ENCODE measurements around the gene TMEM271.

Gene TMEM271

DNA sequence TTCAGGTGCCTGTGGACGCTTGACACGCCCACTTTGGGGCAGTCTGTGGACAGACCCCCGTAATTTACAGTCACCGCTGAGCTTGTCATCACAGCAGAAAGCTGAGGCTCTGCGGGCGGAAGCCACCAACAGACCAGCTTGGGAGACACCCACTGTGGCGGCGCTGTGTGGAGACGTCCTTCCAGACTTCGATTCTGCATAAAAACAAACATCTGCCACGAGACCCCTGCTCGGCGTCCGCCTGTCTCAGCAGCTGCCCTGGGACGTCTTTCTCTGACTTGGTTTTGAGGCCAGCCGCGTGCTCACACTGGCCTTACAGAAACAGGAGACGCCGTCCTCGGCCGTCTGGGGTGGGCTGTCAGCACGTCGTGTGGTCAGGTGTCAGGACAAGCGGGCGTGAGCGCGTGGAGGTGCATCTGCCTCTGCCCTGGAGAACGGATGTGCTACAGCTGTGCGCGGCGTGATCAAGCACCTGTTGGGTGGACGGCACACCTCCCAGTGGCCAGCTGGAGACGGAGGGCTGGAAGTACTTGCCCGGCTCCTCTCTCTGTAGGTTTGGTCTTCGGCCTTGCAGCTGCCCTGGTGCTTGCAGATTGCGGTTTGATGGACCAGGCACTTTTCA, 39.6 kb downstream of the TMEM271 start:
- TF ChIP-seq, protein P1, sequence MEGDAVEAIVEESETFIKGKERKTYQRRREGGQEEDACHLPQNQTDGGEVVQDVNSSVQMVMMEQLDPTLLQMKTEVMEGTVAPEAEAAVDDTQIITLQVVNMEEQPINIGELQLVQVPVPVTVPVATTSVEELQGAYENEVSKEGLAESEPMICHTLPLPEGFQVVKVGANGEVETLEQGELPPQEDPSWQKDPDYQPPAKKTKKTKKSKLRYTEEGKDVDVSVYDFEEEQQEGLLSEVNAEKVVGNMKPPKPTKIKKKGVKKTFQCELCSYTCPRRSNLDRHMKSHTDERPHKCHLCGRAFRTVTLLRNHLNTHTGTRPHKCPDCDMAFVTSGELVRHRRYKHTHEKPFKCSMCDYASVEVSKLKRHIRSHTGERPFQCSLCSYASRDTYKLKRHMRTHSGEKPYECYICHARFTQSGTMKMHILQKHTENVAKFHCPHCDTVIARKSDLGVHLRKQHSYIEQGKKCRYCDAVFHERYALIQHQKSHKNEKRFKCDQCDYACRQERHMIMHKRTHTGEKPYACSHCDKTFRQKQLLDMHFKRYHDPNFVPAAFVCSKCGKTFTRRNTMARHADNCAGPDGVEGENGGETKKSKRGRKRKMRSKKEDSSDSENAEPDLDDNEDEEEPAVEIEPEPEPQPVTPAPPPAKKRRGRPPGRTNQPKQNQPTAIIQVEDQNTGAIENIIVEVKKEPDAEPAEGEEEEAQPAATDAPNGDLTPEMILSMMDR (IDR thresholded peaks at IDR 0.05; ENCODE audit: extremely low read depth, insufficient read depth, missing control alignments) = no peak
- DNase-seq (ENCODE audit: low spot score) = no peak
- in situ Hi-C loops (cut with MboI; ENCODE audit: low pct_unique_long_range_greater_than_20kb, low sequenced_read_pairs, unreplicated experiment) = no loop called here

DNA sequence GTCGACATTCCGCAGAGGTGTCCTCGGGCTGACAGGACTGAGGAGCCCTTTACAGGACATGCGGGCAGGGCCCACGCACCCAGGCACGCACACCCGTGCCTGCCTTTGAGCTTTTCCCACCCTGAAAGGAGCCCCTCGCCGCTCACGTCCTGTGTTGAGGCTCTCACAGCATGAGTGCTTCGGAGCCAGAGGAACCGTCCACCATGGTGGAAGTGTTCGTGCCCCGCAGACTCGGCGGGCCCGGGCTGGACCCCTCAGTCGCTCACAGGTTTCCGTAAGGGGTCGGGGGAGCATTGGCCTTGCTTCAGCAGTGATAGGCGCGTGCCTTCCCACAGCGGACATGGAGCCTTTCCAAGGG, 40.2 kb downstream of the TMEM271 start:
- DNase-seq (ENCODE audit: low spot score) = no peak
- TF ChIP-seq, protein P1 (IDR thresholded peaks at IDR 0.05; ENCODE audit: extremely low read depth, insufficient read depth, missing control alignments) = no peak
- in situ Hi-C loops (cut with MboI; ENCODE audit: low pct_unique_long_range_greater_than_20kb, low sequenced_read_pairs, unreplicated experiment) = no loop called here

DNA sequence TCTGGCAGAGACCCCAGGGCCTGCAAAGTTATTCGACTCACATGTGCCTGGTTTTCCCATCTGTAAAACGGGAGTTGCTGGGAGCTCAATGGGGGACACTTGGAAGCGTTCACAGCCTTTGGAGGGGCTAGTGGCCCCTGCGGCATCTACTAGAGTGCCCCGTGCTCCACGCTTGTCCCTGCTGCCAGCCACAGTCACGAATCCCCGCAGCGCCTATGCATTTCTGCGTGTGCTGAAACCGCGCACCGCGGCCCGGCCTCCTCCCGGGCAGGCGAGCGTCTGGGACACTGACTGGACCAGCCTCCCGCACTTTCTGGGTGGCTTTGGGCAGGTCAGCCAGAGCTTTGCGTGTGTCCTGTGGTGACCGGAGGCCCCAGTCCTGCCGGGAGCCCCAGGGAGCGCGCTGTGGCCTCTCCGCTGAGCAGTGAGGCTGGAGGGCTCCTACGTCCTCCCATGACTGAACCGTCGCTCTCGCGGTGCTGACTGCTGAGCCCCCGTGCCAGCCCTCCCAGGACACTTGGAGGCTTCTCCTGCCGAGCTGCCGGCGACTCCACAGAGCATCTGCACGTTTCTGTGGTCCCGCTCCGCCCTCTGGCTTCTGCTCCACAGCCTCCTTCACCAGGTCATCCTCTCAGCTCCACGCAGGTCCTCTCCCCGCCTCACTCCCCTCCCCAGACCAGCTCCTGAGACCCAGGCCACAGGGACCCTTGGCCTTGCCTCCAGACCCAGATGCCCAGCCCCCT, 40.7 kb downstream of the TMEM271 start:
- TF ChIP-seq, protein P1 (IDR thresholded peaks at IDR 0.05; ENCODE audit: extremely low read depth, insufficient read depth, missing control alignments) = no peak
- in situ Hi-C loops (cut with MboI; ENCODE audit: low pct_unique_long_range_greater_than_20kb, low sequenced_read_pairs, unreplicated experiment) = no loop called here
- no peak for DNase-seq (ENCODE audit: low spot score)

DNA sequence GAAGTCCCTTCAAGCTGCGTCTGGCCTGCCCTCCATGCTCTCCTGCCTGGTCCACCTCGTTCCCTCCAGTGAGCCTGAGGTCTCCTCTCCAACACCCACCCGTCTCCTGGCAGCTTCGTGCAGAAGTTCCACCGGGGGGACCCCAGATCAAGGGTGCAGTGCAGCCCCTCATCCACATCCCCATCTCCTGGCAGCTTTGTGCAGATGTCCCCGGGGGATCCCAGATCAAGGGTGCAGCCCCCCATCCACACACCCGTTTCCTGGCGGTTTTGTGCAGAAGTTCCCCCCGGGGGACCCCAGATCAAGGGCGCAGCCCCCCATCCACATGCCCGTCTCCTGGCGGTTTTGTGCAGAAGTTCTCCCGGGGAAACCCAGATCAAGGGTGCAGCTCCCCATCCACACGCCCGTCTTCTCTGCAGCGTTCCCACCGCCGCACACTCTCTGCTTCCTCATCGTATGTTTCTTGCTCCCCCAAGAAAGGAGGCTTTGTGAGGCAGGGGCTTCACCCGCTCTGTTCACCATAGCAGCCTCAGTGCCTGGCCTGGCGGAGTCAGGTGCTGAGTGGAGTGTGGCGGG, 41.4 kb downstream of the TMEM271 start:
- TF ChIP-seq, protein P1 (IDR thresholded peaks at IDR 0.05; ENCODE audit: extremely low read depth, insufficient read depth, missing control alignments) = no peak
- no peak for DNase-seq (ENCODE audit: low spot score)
- in situ Hi-C loops (cut with MboI; ENCODE audit: low pct_unique_long_range_greater_than_20kb, low sequenced_read_pairs, unreplicated experiment) = no loop called here

DNA sequence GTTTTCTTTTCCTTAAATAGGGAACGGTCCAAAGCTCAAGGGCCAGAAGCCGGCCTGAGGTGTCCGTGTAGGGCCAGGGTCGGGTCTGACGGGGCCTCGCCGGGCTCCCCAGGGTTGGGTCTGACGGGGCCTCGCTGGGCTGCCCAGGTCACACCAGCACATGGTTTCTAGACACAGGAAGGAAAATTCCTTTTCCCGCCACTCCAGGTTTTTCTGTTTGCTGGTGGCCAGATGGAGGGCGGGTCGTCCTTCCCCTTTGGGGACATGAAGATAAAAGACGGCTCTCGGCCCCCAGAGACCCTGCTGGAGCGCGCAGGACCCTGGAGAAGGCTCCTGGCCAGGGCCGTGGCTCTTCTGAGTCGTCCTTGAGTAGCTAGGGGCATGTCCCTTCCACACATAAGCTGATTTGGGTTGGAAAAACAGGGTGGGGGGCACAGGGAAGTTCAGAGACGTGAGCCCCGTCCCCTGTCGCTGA, 42.0 kb downstream of the TMEM271 start:
- no peak for DNase-seq (ENCODE audit: low spot score)
- in situ Hi-C loops (cut with MboI; ENCODE audit: low pct_unique_long_range_greater_than_20kb, low sequenced_read_pairs, unreplicated experiment) = no loop called here
- TF ChIP-seq, protein P1 (IDR thresholded peaks at IDR 0.05; ENCODE audit: extremely low read depth, insufficient read depth, missing control alignments) = no peak

DNA sequence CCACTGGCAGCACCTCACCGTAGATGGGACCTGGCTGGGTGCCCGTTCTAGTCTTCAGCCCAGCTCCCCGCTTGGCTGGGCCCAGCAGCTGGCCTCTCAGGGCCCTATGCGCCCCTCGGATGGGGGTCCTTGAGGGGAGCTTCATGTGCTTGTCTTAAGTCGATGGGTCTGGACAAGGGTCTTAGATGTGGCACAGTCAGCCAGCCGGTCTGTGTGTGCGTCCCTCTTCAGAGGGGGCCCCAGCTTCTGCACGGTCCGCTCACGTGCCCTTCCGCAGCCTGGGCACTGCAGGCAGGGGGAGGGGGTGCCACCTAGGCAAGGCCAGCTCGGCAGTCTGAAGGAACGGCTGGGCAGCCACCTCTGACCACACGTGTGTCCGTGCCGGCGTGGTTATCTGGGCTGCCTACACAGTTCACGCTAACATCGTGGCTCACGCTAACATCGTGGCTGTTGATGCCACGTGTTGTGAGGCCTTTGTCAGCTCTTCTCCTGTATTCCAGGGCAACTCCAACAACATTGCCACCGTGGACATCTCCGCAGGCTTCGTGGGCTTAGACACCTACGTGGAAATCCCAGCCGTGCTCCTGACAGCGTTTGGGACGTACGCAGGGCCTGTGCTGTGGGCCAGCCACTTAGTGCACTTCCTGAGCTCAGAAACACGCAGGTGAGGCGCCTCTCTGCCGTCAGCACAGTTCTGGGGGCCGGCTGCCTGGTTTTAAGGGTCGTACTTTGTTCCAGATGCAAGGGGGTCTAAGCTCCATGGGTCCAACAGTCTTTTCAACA, 42.6 kb downstream of the TMEM271 start:
- in situ Hi-C loops (cut with MboI; ENCODE audit: low pct_unique_long_range_greater_than_20kb, low sequenced_read_pairs, unreplicated experiment) = no loop called here
- DNase-seq (ENCODE audit: low spot score) = no peak
- TF ChIP-seq, protein P1 (IDR thresholded peaks at IDR 0.05; ENCODE audit: extremely low read depth, insufficient read depth, missing control alignments) = no peak
